Neuronal stem cell (in vitro differentiated cells): Measurements from ENCODE around the gene COX20.
"Not testable (repeated sequence)": the region's sequence is repeated elsewhere in the genome, so short reads cannot be mapped to it uniquely, and the experiment has no call there.

Experiments
- DNase-seq: peaks from one replicate; pipeline ENCODE4 v3.0.0-alpha.2; 2013; ENCODE audit warnings: low spot score
- H2AFZ ChIP-seq: one replicate; pipeline ENCODE4 v1.6.1; 2013; ENCODE audit warnings: mild to moderate bottlenecking, low read length, inconsistent platforms
- H2AK5ac ChIP-seq: 2 replicates; pipeline ENCODE4 v1.6.1; 2013; ENCODE audit warnings: low read depth, mild to moderate bottlenecking, inconsistent platforms, low read length, moderate library complexity, mixed read lengths
- H2BK120ac ChIP-seq: 2 replicates; pipeline ENCODE4 v1.6.1; 2013; ENCODE audit warnings: low read depth, mild to moderate bottlenecking, inconsistent platforms, low read length, moderate library complexity, mixed read lengths
- H2BK12ac ChIP-seq: one replicate; pipeline ENCODE4 v1.6.1; 2013; ENCODE audit warnings: low read length, inconsistent platforms
- H2BK15ac ChIP-seq: 2 replicates; pipeline ENCODE4 v1.6.1; 2013; ENCODE audit warnings: mild to moderate bottlenecking, low read length, inconsistent platforms, mixed read lengths
- H2BK5ac ChIP-seq: one replicate; pipeline ENCODE4 v1.6.1; 2013; ENCODE audit warnings: inconsistent platforms, mild to moderate bottlenecking, low read length, moderate library complexity
- H3K14ac ChIP-seq: one replicate; pipeline ENCODE4 v1.6.1; 2013; ENCODE audit warnings: low read length, inconsistent platforms
- H3K18ac ChIP-seq: 2 replicates; pipeline ENCODE4 v1.6.1; 2013; ENCODE audit warnings: low read length, inconsistent platforms
- H3K23ac ChIP-seq: 2 replicates; pipeline ENCODE4 v1.6.1; 2013; ENCODE audit warnings: low read depth, mild to moderate bottlenecking, mixed read lengths, low read length, inconsistent platforms; ENCODE audit not compliant: poor library complexity
- H3K27ac ChIP-seq: replicated peaks from 3 replicates; pipeline ENCODE4 v1.5.1; 2013; ENCODE audit warnings: low read length, inconsistent platforms
- H3K27me3 ChIP-seq, 3 experiments: 2 replicates each; pipeline ENCODE4 v1.6.1; 2013; ENCODE audit warnings: low read length in 3 of 3, mild to moderate bottlenecking in 2 of 3, inconsistent platforms in 1 of 3, low read depth in 1 of 3, mixed read lengths in 1 of 3, moderate library complexity in 1 of 3; ENCODE audit not compliant: control insufficient read depth in 3 of 3, insufficient read depth in 3 of 3
- H3K36me3 ChIP-seq, 2 donors: replicated peaks in 1 of 2; 2 replicates each; pipeline ENCODE4 v1.6.1; 2013; ENCODE audit warnings: low read length in 2 of 2; ENCODE audit not compliant: control insufficient read depth in 2 of 2, insufficient read depth in 2 of 2
- H3K4ac ChIP-seq: 2 replicates; pipeline ENCODE4 v1.6.1; 2013; ENCODE audit warnings: inconsistent platforms, mild to moderate bottlenecking, low read length, moderate library complexity
- H3K4me1 ChIP-seq, 2 donors: 1 replicate in 1 of 2; 2 replicates in 1 of 2; pipeline ENCODE4 v1.6.1; 2013; ENCODE audit warnings: low read length in 2 of 2, low read depth in 1 of 2; ENCODE audit not compliant: control insufficient read depth in 2 of 2, insufficient read depth in 1 of 2
- H3K4me2 ChIP-seq: one replicate; pipeline ENCODE4 v1.6.1; 2013; ENCODE audit warnings: mild to moderate bottlenecking, low read length, inconsistent platforms; ENCODE audit not compliant: insufficient read depth, poor library complexity, severe bottlenecking
- H3K4me3 ChIP-seq, 2 donors: 2 replicates each; pipeline ENCODE4 v1.5.1; 2013; ENCODE audit warnings: low read length in 2 of 2, mild to moderate bottlenecking in 2 of 2, inconsistent platforms in 1 of 2, moderate library complexity in 1 of 2
- H3K79me1 ChIP-seq: one replicate; pipeline ENCODE4 v1.6.1; 2013; ENCODE audit warnings: low read depth, mild to moderate bottlenecking, inconsistent platforms, low read length, moderate library complexity
- H3K9ac ChIP-seq: one replicate; pipeline ENCODE4 v1.6.1; 2013; ENCODE audit warnings: mild to moderate bottlenecking, low read depth, low read length, inconsistent platforms; ENCODE audit not compliant: poor library complexity
- H3K9me3 ChIP-seq, 2 donors: replicated peaks in 1 of 2; 2 replicates each; pipeline versions ENCODE3 to v1.6.1; 2013; ENCODE audit warnings: low read length in 2 of 2, mild to moderate bottlenecking in 2 of 2, inconsistent platforms in 1 of 2, low read depth in 1 of 2, mixed read lengths in 1 of 2, moderate library complexity in 1 of 2; ENCODE audit not compliant: control insufficient read depth in 2 of 2, insufficient read depth in 1 of 2
- H4K8ac ChIP-seq: one replicate; pipeline ENCODE4 v1.6.1; 2013; ENCODE audit warnings: low read depth, mild to moderate bottlenecking, inconsistent platforms, low read length, moderate library complexity
- H4K91ac ChIP-seq: one replicate; pipeline ENCODE4 v1.6.1; 2013; ENCODE audit warnings: low read length, low read depth, mild to moderate bottlenecking, inconsistent platforms; ENCODE audit not compliant: poor library complexity
- WGBS, 2 donors: extraction: QIAGEN DNeasy Blood & Tissue Kit; methylation state at CpG; one replicate each; pipeline ENCODE4 v1.1.7; 2013; ENCODE audit warnings: missing lambda C conversion rate in 2 of 2, mixed read lengths in 1 of 2; ENCODE audit not compliant: insufficient read length in 2 of 2, insufficient replicate concordance in 1 of 2; ENCODE audit errors: extremely low coverage in 2 of 2; 5-methylcytosine and 5-hydroxymethylcytosine counted together

Gene COX20

DNA sequence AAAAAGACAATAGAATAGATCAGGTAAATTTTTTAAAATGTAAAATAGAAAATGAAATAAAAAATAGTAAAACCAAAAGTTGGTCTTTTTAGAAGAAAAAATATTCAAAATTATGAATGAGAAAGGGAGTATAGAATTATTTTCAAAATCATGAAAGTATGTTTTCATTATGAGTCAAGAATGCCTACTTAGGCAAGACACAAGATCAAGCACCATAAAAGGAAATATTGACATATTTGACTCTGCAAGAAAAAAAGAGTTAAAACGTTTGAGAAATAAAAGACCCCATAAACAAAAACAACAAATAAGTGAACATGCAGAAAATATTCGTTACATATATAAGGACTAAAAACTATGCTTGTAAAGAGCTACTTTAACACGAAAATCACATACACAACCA lies 4.8 kb upstream of the COX20 start:
- Histone ChIP-seq H3K79me1 (no peaks in the 10 kb centered on the region), H3K14ac (no peak overlapping the region), H2AK5ac (no peak overlapping the region), H2BK15ac (no peak overlapping the region), H3K27me3 (no peaks in the 10 kb centered on the region), H3K9ac (no peak overlapping the region), H3K4me2 (no peak overlapping the region), H3K4ac (no peak overlapping the region), H4K91ac (no peak overlapping the region), H4K8ac (no peak overlapping the region), H3K23ac (no peak overlapping the region), H3K27ac (no peak overlapping the region), H3K4me1 (peaks cover 0 to 3% of the 10 kb centered on the region in 2 donors), H2BK5ac (no peak overlapping the region), H2BK120ac (no peak overlapping the region), H3K9me3 (no peaks in the 10 kb centered on the region), H3K4me3 (no peak overlapping the region), H2AFZ (no peak overlapping the region), H3K36me3 (no peaks in the 10 kb centered on the region), H3K18ac (no peak overlapping the region), H2BK12ac (no peak overlapping the region)
- no CpG with 5 or more reads among the region's 3 CpGs for WGBS, 2 donors
- DNase-seq = no peak

DNA sequence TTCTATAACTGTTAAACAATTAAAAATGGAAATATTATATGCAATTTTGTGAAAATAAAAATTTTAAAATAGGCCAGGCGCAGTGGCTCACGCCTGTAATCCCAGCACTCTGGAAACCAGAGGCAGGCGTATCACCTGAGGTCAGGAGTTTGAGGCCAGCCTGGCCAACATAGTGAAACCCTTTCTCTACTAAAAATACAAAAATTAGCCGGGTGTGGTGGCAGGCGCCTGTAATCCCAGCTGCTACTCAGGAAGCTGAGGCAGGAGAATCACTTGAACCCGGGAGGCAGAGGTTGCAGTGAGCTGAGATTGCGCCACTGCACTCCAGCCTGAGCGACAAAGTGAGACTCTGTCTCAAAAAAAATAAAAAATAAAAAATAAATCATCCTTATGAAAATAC lies 2.2 kb upstream of the COX20 start:
- not testable (repeated sequence) for H4K91ac ChIP-seq, H3K4me2 ChIP-seq, H3K79me1 ChIP-seq, H4K8ac ChIP-seq, H2BK12ac ChIP-seq, H3K4me3 ChIP-seq, H2AFZ ChIP-seq, H3K9ac ChIP-seq, H2BK15ac ChIP-seq, H3K18ac ChIP-seq, H3K23ac ChIP-seq, H2AK5ac ChIP-seq, H3K4ac ChIP-seq, H3K14ac ChIP-seq, H2BK5ac ChIP-seq, H3K27ac ChIP-seq, H3K27me3 ChIP-seq, H2BK120ac ChIP-seq, H3K9me3 ChIP-seq, DNase-seq, H3K4me1 ChIP-seq
- WGBS, 2 donors = no CpG with 5 or more reads among the region's 8 CpGs
- peaks cover 0 to 18% of the 10 kb centered on the region in 2 donors for H3K36me3 ChIP-seq

DNA sequence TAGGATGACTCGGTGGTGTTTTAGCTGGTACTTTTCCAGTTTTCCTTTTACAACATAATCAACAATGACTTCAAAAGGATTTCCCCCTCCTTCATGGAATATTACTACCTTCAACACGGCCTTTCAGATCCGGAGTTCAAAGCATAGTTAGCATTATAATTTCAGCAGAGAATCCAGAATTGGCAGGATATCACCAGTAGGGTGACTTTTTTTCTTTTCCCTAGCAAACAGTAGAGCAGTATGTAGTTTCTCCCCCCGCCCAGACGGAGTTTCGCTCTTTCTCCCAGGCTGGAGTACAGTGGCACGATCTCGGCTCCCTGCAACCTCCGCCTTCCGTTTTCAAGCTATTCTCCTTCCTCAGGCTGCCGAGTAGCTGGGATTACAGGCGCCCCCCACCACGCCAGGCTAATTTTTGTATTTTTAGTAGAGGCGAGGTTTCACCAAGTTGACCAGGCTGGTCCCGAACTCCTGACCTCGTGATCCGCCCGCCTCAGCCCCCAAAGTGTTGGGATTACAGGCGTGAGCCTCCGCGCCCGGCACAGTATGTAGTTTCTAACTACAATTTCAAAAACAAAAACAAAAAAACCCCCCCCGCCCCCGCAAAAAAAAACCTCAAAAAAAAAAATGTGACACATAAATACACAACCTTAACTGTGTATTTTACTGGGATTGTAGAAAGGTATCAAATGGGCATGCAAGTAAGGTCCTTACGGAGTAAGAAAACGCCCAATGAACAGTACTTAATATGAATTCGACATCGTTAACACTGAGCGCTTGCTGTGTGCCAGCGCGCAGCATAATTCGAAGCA lies 1.5 kb upstream of the COX20 start:
- Histone ChIP-seq H3K14ac (no peak overlapping the region), H4K8ac (peak overlapping the region; percentile 17), H3K36me3 (peaks cover under 1 to 24% of the 10 kb centered on the region in 2 donors), H2BK15ac (no peak overlapping the region), H3K23ac (no peak overlapping the region), H2AFZ (peak overlapping the region; percentile 93), H3K27me3 (no peaks in the 10 kb centered on the region), H2BK12ac (no peak overlapping the region), H2AK5ac (no peak overlapping the region), H3K4me1 (peaks cover 1 to 5% of the 10 kb centered on the region in 2 donors), H3K79me1 (no peaks in the 10 kb centered on the region), H3K27ac (peak overlapping the region; percentile 100), H2BK5ac (peak overlapping the region; percentile 98), H3K4ac (no peak overlapping the region), H2BK120ac (no peak overlapping the region), H3K4me3 (peak overlapping the region; percentile 69 to 71), H3K18ac (peak overlapping the region; percentile 78), H3K4me2 (peak overlapping the region; percentile 69), H3K9ac (no peak overlapping the region), H4K91ac (no peak overlapping the region), H3K9me3 (no peaks in the 10 kb centered on the region)
- 100% methylated on average over 2 of the region's 32 CpGs; no CpG with 5 or more reads in 1 of the 2 donors for WGBS, 2 donors
- peak; percentile 45 for DNase-seq

DNA sequence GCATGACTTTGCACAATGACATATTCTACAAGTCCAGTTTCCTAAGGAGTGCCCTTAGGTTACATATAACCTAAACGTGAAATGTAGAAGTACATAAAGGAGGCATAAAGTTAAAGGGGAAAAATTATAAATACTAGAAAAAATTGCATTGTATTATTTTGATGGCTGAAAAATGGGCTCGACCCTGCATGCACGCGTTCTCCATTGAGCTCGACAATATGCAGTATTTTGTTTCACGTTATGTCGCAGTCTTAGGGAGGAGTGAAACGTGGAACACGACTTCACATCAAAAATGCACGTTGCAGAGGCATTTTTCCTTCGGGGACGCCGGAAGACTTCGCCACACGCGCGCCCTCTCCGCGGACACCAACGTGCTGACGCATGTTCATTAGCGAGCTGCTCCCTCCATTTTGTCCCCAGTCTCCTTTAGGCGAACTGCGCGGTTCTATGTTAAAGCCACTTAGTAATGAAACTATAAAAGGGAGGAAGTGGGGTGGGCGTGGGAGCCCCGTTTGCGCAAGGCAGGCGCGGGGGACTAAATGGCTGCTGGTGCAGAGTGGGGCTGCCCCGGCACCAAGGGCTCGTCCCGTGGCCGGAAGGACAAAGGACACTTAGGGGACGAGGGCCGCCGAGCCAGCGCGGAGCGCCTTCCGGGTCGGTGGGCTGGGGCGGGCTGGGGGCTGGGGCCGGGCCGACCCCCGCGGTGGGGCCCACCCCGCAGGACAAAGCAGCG lies 749 bp upstream of the COX20 start:
- DNase-seq = no peak
- H2BK120ac ChIP-seq = peak overlapping the region; percentile 92
- H3K79me1 ChIP-seq = no peaks in the 10 kb centered on the region
- H2AFZ ChIP-seq = peak overlapping the region; percentile 93
- no peak overlapping the region for H3K14ac ChIP-seq
- peaks cover 3 to 32% of the 10 kb centered on the region in 2 donors for H3K36me3 ChIP-seq
- H2BK15ac ChIP-seq = peak overlapping the region; percentile 27
- H4K8ac ChIP-seq = peak overlapping the region; percentile 94
- no peak overlapping the region for H2BK12ac ChIP-seq
- H3K27me3 ChIP-seq = no peaks in the 10 kb centered on the region
- peak overlapping the region; percentile 98 for H2BK5ac ChIP-seq
- H3K4me1 ChIP-seq = peaks cover 1 to 5% of the 10 kb centered on the region in 2 donors
- H4K91ac ChIP-seq = peak overlapping the region; percentile 69
- peak overlapping the region; percentile 99 for H3K23ac ChIP-seq
- H3K9me3 ChIP-seq = peaks cover 0 to 3% of the 10 kb centered on the region in 2 donors
- WGBS, 2 donors = no CpG with 5 or more reads among the region's 49 CpGs
- peak overlapping the region; percentile 99 for H3K18ac ChIP-seq
- H2AK5ac ChIP-seq = no peak overlapping the region
- peak overlapping the region; percentile 100 for H3K27ac ChIP-seq
- peak overlapping the region; percentile 94 for H3K9ac ChIP-seq
- H3K4me3 ChIP-seq = peak overlapping the region; percentile 69 to 83
- H3K4me2 ChIP-seq = peak overlapping the region; percentile 75
- H3K4ac ChIP-seq = peak overlapping the region; percentile 78
